Activated CD4-positive, alpha-beta T cell treated with anti-CD3 and anti-CD28 coated beads, Interleukin-2, amount 10 ng/mL, durations not matched to agents 24 days and 14 days (primary cell): ENCODE data around the gene ESPNL. TPM values are rescaled to one million over a fixed set of nuclear protein-coding genes. Genes with fewer than 3 reads are reported as not detected.

Experiments
- DNase-seq: peaks from one replicate; pipeline ENCODE4 v3.0.0; 2022
- H3K27ac Mint-ChIP-seq: one replicate; pipeline ENCODE4 v1.8.0; 2022; ENCODE audit warnings: mild to moderate bottlenecking, mixed read lengths
- H3K27me3 Mint-ChIP-seq: one replicate; pipeline ENCODE4 v1.8.0; 2022; ENCODE audit warnings: mixed read lengths
- H3K36me3 Mint-ChIP-seq: one replicate; pipeline ENCODE4 v1.8.0; 2022; ENCODE audit warnings: low read depth, mild to moderate bottlenecking, mixed read lengths
- H3K4me1 Mint-ChIP-seq: one replicate; pipeline ENCODE4 v1.8.0; 2021; ENCODE audit warnings: mixed read lengths
- H3K4me3 Mint-ChIP-seq: one replicate; pipeline ENCODE4 v1.8.0; 2022; ENCODE audit warnings: mild to moderate bottlenecking, moderate library complexity, mixed read lengths
- H3K9me3 Mint-ChIP-seq: one replicate; pipeline ENCODE4 v1.8.0; 2021; ENCODE audit warnings: mixed read lengths
- intact Hi-C: fragments of 100-400 bp; cut with micrococcal nuclease; formaldehyde crosslinking; loops from one replicate; pipeline ENCODE4 v1.15.1; 2023
- total RNA-seq: library from RNA; stranded (reverse); gene quantifications from 2 replicates; pipeline ENCODE4 v1.2.3, GENCODE V29; 2022

The ESPNL gene
- total RNA-seq, 1 donor from 2014 or later = 0.07 TPM

- peak; percentile 69 for DNase-seq
- H3K9me3 Mint-ChIP-seq = no peaks in the 10 kb centered on the region
- peak overlapping the region; percentile 58 for H3K27ac Mint-ChIP-seq
- peaks cover 4% of the 10 kb centered on the region for H3K4me1 Mint-ChIP-seq
- intact Hi-C loops = no loop called here
- no peaks in the 10 kb centered on the region for H3K36me3 Mint-ChIP-seq
- peaks cover 27% of the 10 kb centered on the region for H3K27me3 Mint-ChIP-seq
- peak overlapping the region; percentile 77 for H3K4me3 Mint-ChIP-seq
Measured at GRCh38 chr2:238159071-238159539, 59.0 kb downstream of the ESPNL start.

DNA sequence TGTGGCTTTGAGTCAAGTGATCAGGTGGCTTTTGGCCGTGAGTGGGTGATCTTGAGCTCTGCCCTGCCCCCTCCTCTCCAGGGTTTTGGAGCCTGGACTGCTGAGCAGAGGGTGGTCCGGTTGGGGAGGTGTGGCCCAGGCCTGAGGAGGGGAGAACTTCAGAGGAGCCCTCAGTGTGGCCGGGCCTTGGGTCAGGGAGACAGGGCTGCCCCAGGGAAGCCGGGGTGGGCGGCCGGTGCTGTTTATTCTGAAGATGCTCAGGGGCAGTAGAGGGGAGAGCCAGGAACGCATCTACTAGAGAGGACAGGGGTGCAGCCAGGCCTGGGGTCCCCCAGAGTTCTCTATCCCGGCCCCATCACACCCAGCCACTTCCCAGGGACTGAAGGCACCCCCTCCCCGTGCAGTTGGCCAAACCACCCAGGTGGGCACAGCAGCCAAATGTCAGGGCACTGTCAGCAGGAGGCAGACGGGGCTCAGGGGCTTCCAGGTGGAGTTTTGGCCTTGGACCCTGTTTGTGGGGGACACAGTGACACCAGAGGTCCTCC lies 59.6 kb downstream of the ESPNL start:
- H3K4me1 Mint-ChIP-seq = peaks cover 4% of the 10 kb centered on the region
- no peak for DNase-seq
- H3K27me3 Mint-ChIP-seq = peaks cover 31% of the 10 kb centered on the region
- no peak overlapping the region for H3K27ac Mint-ChIP-seq
- H3K9me3 Mint-ChIP-seq = no peaks in the 10 kb centered on the region
- intact Hi-C loops = loop anchor here (5.0 kb wide), 1 partner anchor 103 kb away; no protein-coding TSS in a partner anchor
- H3K36me3 Mint-ChIP-seq = no peaks in the 10 kb centered on the region
- peak overlapping the region; percentile 77 for H3K4me3 Mint-ChIP-seq

DNA sequence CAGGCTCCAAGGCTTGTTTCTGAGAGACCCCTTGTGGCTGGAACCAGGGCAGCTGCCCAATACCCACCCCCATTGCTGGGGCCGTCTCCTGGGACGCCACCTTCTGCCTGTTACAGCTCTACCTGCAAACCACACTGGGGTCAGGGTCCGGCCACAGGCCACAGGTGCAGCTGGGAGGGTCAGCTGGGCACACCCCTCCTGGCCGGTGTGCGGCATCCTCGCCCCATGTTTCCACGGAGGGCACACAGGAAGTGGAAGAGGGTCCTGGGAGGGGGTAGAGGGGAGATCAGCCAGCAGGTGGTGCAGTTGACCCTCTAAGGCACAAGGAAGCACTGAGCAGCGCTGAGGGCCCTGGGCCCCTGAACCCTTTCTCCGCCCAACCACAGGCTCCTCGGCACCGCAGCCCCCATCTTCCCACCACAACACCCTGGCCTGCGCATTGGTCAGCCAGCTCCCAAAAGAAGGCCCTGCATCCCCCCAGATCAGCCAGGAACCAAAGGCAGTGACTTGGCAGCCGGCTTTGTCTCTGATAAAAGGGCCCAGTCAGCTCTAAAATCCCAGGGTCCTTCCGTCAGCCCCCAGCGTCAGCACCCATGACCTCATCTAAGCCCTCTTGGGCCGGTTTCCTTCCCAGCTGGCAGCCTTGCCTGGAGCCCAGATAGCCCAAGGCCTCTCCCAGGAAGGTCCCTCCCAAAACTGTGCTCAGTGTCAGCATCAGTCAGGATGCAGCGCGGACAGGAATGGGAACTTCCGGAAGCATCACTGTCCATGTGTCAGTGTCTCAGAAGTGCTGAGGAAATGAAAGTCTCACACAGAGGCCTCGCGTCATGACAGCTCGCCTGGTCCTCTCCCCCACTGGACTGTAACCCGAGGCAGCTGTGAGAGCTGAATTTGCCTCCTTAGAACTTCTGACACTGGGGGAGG lies 60.3 kb downstream of the ESPNL start:
- intact Hi-C loops = loop anchor here (5.0 kb wide), 1 partner anchor 102 kb away; no protein-coding TSS in a partner anchor
- Mint-ChIP-seq H3K27me3 (peaks cover 36% of the 10 kb centered on the region), H3K9me3 (no peaks in the 10 kb centered on the region), H3K4me3 (no peak overlapping the region), H3K36me3 (no peaks in the 10 kb centered on the region), H3K4me1 (peaks cover 4% of the 10 kb centered on the region), H3K27ac (no peak overlapping the region)
- no peak for DNase-seq

GRCh38 chr2:238161291-238162051 lies 61.3 kb downstream of the ESPNL start:
- no peak overlapping the region for H3K27ac Mint-ChIP-seq
- no peak for DNase-seq
- no peak overlapping the region for H3K4me3 Mint-ChIP-seq
- H3K36me3 Mint-ChIP-seq = no peaks in the 10 kb centered on the region
- H3K27me3 Mint-ChIP-seq = peaks cover 36% of the 10 kb centered on the region
- no peaks in the 10 kb centered on the region for H3K9me3 Mint-ChIP-seq
- intact Hi-C loops = loop anchor here (5.0 kb wide), 1 partner anchor 101 kb away; no protein-coding TSS in a partner anchor
- H3K4me1 Mint-ChIP-seq = peaks cover 4% of the 10 kb centered on the region

DNA sequence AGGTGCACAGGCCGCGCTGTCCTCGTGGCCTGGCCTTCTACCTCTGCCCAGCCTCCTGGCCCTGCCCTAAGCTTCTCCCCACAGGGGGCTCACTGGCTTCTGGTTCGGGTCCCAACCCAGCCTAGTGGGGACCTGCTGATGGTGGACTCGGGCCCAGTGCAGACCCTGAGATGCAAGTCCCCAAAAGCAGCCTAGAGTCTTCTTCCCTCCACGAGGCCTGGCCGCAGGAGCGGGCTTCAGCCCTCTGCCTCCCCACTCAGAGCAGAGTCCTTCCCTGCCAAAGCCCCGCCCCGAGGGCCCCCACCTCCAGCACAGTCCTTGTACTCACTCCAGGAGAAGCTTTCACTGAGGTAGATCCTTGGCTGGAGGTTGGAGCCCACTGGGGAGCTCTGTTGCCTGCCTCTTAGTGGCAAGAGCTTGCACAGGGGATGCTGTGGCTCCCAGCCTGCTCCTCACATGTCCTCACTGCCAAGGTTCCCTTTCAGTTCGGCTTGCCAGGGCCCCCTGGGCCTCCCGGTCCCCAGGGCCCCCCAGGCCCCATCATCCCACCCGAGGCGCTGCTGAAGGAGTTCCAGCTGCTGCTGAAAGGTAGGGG lies 62.2 kb downstream of the ESPNL start:
- peaks cover 36% of the 10 kb centered on the region for H3K27me3 Mint-ChIP-seq
- H3K4me1 Mint-ChIP-seq = peaks cover 4% of the 10 kb centered on the region
- DNase-seq = no peak
- no peaks in the 10 kb centered on the region for H3K36me3 Mint-ChIP-seq
- no peaks in the 10 kb centered on the region for H3K9me3 Mint-ChIP-seq
- H3K27ac Mint-ChIP-seq = no peak overlapping the region
- no peak overlapping the region for H3K4me3 Mint-ChIP-seq
- intact Hi-C loops = loop anchor here (5.0 kb wide), 1 partner anchor 100 kb away; no protein-coding TSS in a partner anchor

DNA sequence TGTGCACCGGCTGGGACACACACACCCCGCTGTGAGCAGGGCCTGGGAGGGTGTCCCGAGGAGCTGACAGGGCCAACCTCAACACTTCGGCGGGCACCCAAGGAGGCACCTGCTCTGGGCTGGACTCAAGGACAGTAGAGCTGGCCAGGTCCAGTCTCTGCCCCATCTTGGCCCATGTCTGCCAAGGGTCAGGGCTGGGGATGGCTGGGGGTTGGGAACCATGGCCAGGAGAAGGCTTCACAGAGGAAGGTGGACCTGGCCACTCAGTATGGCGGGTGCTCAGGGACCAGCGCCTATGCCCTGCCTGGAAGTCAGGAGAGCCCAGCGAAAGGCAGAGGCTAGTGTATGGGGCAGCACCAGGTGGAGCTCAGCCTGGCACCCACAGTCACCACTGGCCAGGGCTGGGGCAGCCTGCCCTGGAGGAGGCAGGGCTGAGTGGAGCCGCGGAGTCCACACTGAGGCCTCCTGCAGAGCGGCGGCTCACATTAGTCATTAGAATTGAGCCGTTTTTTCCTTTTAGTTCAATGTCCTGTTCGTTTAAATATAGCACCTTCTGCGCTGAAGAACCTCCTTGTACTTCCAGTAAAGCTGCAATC lies 62.8 kb downstream of the ESPNL start:
- Mint-ChIP-seq H3K9me3 (no peaks in the 10 kb centered on the region), H3K27me3 (peaks cover 36% of the 10 kb centered on the region), H3K27ac (no peak overlapping the region), H3K4me3 (no peak overlapping the region), H3K4me1 (peaks cover 4% of the 10 kb centered on the region), H3K36me3 (no peaks in the 10 kb centered on the region)
- no peak for DNase-seq
- intact Hi-C loops = loop anchor here (5.0 kb wide), 1 partner anchor 99 kb away; no protein-coding TSS in a partner anchor

DNA sequence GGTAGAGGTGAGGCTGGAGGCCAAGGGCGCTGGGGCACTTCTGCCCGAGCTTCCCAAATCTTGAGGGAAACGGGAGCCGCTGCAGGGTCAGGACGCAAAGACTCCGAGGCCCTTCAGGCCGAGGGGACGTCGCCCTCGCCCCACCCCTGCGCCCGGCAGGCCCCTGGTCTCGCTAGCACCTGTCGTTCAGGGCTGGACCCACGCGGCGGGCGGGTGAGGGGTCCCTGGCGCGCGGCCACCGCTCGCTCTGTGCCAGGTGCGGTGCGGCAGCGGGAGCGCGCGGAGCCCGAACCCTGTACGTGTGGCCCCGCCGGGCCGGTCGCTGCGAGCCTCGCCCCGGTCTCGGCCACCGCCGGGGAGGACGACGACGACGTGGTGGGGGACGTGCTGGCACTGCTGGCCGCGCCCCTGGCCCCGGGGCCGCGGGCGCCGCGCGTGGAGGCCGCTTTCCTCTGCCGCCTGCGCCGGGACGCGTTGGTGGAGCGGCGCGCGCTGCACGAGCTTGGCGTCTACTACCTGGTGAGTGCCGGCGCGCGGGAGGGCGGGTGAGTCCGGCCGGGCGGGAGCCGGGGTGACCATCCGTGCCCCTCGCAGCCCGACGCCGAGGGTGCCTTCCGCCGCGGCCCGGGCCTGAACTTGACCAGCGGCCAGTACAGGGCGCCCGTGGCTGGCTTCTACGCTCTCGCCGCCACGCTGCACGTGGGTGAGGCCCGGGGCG lies 63.5 kb downstream of the ESPNL start:
- Mint-ChIP-seq H3K4me3 (no peak overlapping the region), H3K36me3 (peaks cover 3% of the 10 kb centered on the region), H3K27me3 (peaks cover 36% of the 10 kb centered on the region), H3K27ac (no peak overlapping the region), H3K9me3 (no peaks in the 10 kb centered on the region), H3K4me1 (peaks cover 4% of the 10 kb centered on the region)
- DNase-seq = no peak
- intact Hi-C loops = loop anchor here (5.0 kb wide), 1 partner anchor 99 kb away; no protein-coding TSS in a partner anchor

DNA sequence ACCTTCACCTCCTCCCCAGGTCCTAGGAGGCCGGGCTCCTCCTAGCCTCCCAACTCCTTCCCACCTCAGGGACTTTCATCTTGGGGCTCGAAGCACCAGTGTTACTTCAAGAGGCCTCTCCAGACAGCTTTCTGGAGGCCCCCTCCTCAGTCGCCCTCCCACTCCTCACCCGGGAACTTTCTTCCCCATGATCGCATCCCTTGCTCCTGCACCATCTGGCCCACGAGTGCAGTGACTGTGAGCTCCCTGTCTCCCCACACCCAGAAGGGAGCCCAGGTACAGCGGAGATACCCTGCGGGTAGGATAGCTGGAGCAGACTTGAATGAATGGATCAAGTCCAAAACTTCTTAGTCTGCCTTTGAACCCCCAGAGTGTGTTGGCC lies 64.8 kb downstream of the ESPNL start:
- Mint-ChIP-seq H3K9me3 (no peaks in the 10 kb centered on the region), H3K4me3 (no peak overlapping the region), H3K4me1 (no peaks in the 10 kb centered on the region), H3K27me3 (peaks cover 29% of the 10 kb centered on the region), H3K36me3 (peaks cover 10% of the 10 kb centered on the region), H3K27ac (no peak overlapping the region)
- no peak for DNase-seq
- intact Hi-C loops = loop anchor here (5.0 kb wide), 1 partner anchor 97 kb away; no protein-coding TSS in a partner anchor

DNA sequence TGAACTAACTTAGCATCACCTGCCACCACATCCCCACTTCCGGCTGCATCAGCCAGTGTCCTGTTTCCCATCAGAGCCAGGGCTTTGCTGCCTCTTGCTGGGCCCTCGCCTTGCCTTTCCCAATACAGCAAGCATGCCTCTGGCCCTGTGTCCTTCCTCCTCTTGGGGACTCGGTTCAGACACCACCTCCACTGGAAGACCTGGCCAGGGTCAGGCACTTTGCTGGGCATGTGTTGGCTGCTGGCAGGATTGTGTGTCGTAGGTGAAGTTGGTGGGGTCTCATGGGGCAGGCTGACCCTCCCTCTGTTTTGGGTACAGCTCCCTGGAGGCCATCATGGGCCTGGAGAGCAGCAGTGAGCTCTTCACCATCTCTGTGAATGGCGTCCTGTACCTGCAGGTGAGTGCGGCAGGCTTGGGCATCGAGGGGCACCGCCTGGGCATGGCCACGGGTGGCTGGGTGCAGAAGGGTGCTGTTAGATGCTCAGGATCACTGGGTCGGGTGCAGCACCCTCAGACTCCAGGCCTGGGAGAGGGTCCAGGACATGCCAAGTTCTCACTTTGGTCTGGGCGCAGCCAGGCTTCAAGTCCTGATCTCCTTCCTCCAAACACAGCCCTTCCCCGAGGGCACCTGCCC lies 65.3 kb downstream of the ESPNL start:
- DNase-seq = no peak
- Mint-ChIP-seq H3K9me3 (no peaks in the 10 kb centered on the region), H3K27ac (no peak overlapping the region), H3K27me3 (peaks cover 28% of the 10 kb centered on the region), H3K4me1 (no peaks in the 10 kb centered on the region), H3K36me3 (peaks cover 14% of the 10 kb centered on the region), H3K4me3 (no peak overlapping the region)
- intact Hi-C loops = no loop called here

DNA sequence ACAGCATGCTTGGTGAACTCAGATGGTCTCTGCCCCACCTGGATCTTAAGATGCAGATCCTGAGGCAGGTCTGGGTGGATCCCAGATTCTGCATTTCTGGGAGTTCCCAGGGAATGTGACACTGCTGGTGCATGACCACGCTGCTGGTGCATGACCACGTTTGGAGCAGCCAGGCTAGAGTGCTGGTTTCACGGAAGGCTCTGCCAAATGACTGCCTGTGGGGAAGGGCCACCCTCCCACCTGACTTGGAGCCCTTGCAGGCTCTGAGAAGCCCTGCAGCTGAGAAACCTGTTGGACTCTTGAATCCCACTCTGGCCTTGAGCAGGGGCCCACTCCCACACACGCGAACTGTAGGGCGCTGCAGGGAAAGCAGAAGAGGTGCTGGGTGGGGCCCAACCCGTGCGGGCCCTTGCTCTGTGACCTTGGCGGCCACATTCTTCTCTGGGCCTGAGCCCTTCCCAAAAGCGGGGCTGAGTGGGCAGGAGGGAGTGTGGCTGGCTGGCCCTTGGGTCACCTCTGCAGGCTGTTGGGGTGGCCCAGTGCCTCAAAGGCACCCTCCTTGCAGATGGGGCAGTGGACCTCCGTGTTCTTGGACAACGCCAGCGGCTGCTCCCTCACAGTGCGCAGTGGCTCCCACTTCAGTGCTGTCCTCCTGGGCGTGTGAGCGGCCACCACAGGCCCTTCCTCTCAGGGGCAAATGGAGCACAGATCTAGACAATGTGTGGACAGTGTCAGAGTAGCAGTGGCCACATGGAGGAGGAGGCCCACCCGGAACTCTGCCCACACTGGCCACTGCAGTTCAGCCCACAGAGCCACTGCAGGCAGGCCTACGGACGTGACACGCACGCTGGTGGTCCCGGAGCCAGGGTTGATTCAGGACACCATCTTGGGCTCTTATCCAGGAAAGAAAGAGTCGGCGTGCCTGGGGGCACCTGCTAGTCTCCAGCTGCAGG lies 66.5 kb downstream of the ESPNL start:
- no peaks in the 10 kb centered on the region for H3K4me1 Mint-ChIP-seq
- intact Hi-C loops = no loop called here
- H3K9me3 Mint-ChIP-seq = no peaks in the 10 kb centered on the region
- no peak overlapping the region for H3K27ac Mint-ChIP-seq
- DNase-seq = no peak
- no peak overlapping the region for H3K4me3 Mint-ChIP-seq
- peaks cover 19% of the 10 kb centered on the region for H3K36me3 Mint-ChIP-seq
- H3K27me3 Mint-ChIP-seq = peaks cover 17% of the 10 kb centered on the region

- Mint-ChIP-seq H3K27me3 (peaks cover 12% of the 10 kb centered on the region), H3K27ac (no peak overlapping the region), H3K4me3 (no peak overlapping the region), H3K9me3 (no peaks in the 10 kb centered on the region), H3K4me1 (no peaks in the 10 kb centered on the region), H3K36me3 (peaks cover 23% of the 10 kb centered on the region)
- DNase-seq = no peak
- intact Hi-C loops = no loop called here
Measured at GRCh38 chr2:238167344-238167715, 67.2 kb downstream of the ESPNL start.
